ENCODE results near the gene PARP11.

DNA sequence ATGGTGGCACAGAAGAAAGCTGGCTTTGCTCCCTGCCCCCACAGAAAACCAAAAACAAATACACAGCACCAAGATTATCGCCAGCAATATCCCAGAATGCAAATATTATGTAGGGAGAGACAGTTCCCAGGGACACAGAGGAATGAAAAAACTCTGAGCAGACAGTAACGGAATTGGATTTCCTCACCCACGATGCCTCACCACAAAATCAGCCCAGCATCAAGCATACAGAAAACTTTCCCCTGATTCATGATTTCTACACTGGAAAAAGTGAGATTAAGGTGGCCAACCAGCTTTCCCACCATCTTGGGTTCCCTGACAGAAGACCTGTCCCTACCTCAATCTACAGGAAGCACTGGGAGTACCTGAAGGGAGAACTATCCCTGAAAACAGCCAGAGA is 36.6 kb downstream of the PARP11 start:
- TF ChIP-seq, protein P1, sequence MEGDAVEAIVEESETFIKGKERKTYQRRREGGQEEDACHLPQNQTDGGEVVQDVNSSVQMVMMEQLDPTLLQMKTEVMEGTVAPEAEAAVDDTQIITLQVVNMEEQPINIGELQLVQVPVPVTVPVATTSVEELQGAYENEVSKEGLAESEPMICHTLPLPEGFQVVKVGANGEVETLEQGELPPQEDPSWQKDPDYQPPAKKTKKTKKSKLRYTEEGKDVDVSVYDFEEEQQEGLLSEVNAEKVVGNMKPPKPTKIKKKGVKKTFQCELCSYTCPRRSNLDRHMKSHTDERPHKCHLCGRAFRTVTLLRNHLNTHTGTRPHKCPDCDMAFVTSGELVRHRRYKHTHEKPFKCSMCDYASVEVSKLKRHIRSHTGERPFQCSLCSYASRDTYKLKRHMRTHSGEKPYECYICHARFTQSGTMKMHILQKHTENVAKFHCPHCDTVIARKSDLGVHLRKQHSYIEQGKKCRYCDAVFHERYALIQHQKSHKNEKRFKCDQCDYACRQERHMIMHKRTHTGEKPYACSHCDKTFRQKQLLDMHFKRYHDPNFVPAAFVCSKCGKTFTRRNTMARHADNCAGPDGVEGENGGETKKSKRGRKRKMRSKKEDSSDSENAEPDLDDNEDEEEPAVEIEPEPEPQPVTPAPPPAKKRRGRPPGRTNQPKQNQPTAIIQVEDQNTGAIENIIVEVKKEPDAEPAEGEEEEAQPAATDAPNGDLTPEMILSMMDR (IDR thresholded peaks at IDR 0.05; ENCODE audit: insufficient read depth, low read depth, low read length): no peak
- no peak for TF ChIP-seq EZH2 (IDR thresholded peaks at IDR 0.05; ENCODE audit: insufficient read depth, low read length)
